Esophagus squamous epithelium (tissue), 4 donors: ENCODE results near the gene TCP11L2.

Source experiments
- POLR2A ChIP-seq, 4 donors: fragments of 450-650 bp; IDR thresholded peaks; one replicate each; pipeline ENCODE4 v1.6.1; 2017; ENCODE audit warnings: antibody characterized with exemption in 4 of 4, mild to moderate bottlenecking in 4 of 4, moderate library complexity in 3 of 4
- TF ChIP-seq, protein P1 (sequence below), 6 experiments: fragments of 450-650 bp in 4 of 6; fragments of 200-600 bp in 2 of 6; sonication (generic) in 2 of 6; IDR thresholded peaks; one replicate each; pipeline ENCODE4 v1.5.1; 2016 to 2019; ENCODE audit warnings: antibody characterized with exemption in 6 of 6, mild to moderate bottlenecking in 4 of 6, moderate library complexity in 4 of 6

DNA sequence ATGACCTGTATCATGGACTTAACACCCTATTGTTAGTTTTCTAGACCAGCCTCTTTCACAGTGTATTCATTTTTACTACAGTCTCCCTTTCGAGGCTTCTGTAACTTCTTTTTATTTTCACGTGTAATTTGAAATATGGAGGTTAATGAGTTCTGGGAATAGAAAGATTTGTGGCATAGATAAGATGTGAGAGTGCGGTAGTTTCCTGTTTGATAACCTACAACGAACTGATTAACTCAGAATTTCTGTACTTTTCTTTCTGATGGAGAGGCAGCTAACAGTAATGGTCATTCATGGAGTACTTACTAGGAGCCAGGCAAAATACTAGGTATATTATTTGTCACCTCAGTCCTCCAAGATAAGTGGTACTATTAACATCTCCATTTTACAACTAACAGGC, 76.3 kb downstream of the TCP11L2 start:
- TF ChIP-seq, protein P1, sequence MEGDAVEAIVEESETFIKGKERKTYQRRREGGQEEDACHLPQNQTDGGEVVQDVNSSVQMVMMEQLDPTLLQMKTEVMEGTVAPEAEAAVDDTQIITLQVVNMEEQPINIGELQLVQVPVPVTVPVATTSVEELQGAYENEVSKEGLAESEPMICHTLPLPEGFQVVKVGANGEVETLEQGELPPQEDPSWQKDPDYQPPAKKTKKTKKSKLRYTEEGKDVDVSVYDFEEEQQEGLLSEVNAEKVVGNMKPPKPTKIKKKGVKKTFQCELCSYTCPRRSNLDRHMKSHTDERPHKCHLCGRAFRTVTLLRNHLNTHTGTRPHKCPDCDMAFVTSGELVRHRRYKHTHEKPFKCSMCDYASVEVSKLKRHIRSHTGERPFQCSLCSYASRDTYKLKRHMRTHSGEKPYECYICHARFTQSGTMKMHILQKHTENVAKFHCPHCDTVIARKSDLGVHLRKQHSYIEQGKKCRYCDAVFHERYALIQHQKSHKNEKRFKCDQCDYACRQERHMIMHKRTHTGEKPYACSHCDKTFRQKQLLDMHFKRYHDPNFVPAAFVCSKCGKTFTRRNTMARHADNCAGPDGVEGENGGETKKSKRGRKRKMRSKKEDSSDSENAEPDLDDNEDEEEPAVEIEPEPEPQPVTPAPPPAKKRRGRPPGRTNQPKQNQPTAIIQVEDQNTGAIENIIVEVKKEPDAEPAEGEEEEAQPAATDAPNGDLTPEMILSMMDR (IDR thresholded peaks at IDR 0.05) = no peak
- no peak for TF ChIP-seq POLR2A (IDR thresholded peaks at IDR 0.05)
